ENCODE data around the gene FLNB. TPM values are rescaled to one million over a fixed set of nuclear protein-coding genes. Genes with fewer than 3 reads are reported as not detected.

The FLNB gene
- total RNA-seq, 1 donor from 2014 or later: 40.4 TPM

DNA sequence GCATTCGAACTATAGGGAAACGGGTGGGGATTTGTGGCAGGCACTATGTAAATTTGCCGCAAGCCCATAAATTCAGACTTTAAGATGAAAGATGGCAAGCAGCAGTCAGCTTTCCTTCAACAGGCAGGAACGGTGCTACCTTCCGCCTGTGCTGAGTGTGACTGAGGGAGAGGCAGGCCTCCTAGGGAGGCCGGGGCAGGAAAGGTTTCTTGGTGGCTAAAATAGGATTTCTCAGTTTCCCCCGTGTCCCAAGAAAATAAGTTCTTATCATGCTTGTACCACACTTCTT lies 12.5 kb downstream of the FLNB start:
- Mint-ChIP-seq H3K9me3 (no peaks in the 10 kb centered on the region), H3K27ac (ENCODE audit: unreplicated experiment) (no peak overlapping the region), H3K36me3 (ENCODE audit: low read depth) (no peaks in the 10 kb centered on the region), H3K27me3 (ENCODE audit: low read depth) (no peaks in the 10 kb centered on the region), H3K4me1 (peaks cover 25% of the 10 kb centered on the region), H3K4me3 (no peak overlapping the region)
- TF ChIP-seq, protein P1, sequence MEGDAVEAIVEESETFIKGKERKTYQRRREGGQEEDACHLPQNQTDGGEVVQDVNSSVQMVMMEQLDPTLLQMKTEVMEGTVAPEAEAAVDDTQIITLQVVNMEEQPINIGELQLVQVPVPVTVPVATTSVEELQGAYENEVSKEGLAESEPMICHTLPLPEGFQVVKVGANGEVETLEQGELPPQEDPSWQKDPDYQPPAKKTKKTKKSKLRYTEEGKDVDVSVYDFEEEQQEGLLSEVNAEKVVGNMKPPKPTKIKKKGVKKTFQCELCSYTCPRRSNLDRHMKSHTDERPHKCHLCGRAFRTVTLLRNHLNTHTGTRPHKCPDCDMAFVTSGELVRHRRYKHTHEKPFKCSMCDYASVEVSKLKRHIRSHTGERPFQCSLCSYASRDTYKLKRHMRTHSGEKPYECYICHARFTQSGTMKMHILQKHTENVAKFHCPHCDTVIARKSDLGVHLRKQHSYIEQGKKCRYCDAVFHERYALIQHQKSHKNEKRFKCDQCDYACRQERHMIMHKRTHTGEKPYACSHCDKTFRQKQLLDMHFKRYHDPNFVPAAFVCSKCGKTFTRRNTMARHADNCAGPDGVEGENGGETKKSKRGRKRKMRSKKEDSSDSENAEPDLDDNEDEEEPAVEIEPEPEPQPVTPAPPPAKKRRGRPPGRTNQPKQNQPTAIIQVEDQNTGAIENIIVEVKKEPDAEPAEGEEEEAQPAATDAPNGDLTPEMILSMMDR (conservative IDR thresholded peaks at IDR 0.05): no peak
- no peak for DNase-seq (ENCODE audit: low read depth, low spot score)

DNA sequence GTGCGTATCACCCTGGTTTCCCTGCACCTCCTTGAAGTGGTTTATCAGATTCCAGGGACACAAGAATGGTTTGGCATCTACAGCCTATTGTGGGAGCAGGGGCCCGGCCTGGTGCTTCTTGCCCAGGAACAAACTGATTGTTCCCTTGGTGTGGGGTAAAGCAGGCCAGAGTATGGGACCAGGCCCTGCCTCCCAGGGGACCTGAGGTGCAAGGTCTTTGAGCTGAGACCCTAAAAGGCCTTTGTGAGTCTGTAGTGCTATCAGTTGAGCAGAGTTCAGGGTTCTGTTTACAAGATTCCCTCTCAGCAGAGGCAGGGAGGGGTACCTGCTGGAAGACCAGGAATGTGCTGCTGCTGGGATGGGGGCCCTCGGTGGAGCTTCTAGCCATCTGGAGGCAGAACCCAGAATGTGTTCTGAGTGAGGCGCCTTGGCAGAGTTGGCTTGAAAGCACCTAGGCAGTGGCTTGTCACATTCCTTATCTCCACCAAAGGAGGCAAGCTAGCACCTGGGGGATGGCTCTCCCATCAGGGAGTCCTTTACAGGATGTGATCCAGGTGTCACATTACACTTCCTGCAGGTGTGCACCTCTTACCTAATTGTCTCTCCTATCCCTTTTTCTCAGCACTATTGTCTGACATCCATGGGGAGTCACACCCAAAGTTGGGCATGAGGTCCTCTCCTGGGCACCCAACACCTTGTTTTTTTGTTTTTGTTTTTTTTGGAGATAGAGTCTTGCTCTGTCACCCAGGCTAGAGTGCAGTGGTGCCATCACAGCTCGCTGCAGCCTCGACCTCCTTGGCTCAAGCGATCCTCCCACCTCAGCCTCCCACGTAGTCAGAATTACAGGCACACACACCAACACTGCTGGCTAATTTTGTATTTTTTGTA lies 13.1 kb downstream of the FLNB start:
- H3K27me3 Mint-ChIP-seq (ENCODE audit: low read depth): no peaks in the 10 kb centered on the region
- DNase-seq (ENCODE audit: low read depth, low spot score): no peak
- TF ChIP-seq, protein P1 (conservative IDR thresholded peaks at IDR 0.05): no peak
- H3K4me1 Mint-ChIP-seq: peaks cover 25% of the 10 kb centered on the region
- no peak overlapping the region for H3K27ac Mint-ChIP-seq (ENCODE audit: unreplicated experiment)
- H3K9me3 Mint-ChIP-seq: no peaks in the 10 kb centered on the region
- H3K4me3 Mint-ChIP-seq: no peak overlapping the region
- H3K36me3 Mint-ChIP-seq (ENCODE audit: low read depth): no peaks in the 10 kb centered on the region

DNA sequence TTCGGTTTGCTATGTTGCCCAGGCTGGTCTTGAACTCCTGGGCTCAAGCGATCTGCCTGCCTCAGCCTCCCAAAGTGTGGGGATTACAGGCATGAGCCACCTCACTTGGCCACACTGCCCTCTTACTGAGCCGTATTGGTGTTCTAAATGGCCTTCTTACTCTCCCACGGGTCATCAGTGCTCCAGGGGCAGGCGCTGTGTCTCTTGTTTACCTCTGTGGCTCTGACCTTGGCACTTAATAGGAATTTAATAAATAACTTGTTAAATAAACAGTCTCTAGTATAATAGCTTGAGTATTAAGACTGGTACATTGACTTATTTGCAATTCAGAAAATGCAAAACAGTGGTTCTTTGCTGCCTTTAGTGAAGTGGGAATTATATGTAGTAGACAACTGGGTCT lies 13.7 kb downstream of the FLNB start:
- Mint-ChIP-seq H3K27me3 (ENCODE audit: low read depth) (no peaks in the 10 kb centered on the region), H3K27ac (ENCODE audit: unreplicated experiment) (no peak overlapping the region)
- TF ChIP-seq, protein P1 (conservative IDR thresholded peaks at IDR 0.05): no peak

DNA sequence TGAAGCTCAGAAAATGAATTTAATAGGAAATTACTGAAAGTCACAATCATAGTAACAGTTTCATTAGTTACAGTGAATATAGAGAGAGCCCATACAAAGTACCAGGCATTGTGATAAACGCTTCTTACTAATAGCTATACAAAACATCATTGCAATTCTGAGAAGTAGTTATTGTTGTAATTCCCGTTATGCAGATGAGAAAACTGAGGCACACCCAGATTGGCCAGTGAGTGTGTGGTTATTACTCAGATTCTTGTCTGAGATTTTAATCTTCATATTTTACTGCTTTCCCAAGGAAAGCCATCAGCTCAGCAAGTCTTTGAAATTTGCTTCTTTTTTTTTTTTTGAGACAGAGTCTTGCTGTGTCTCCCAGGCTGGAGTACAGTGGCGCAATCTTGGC lies 14.3 kb downstream of the FLNB start:
- no peak overlapping the region for H3K27ac Mint-ChIP-seq (ENCODE audit: unreplicated experiment)
- H3K4me1 Mint-ChIP-seq: peaks cover 21% of the 10 kb centered on the region
- TF ChIP-seq, protein P1 (conservative IDR thresholded peaks at IDR 0.05): no peak
- no peak for DNase-seq (ENCODE audit: low read depth, low spot score)
- H3K9me3 Mint-ChIP-seq: no peaks in the 10 kb centered on the region
- H3K27me3 Mint-ChIP-seq (ENCODE audit: low read depth): no peaks in the 10 kb centered on the region
- H3K36me3 Mint-ChIP-seq (ENCODE audit: low read depth): no peaks in the 10 kb centered on the region
- no peak overlapping the region for H3K4me3 Mint-ChIP-seq

More for the DNA sequence above, 13.7 kb downstream of the FLNB start:
- no peak for DNase-seq (ENCODE audit: low read depth, low spot score)
- Mint-ChIP-seq H3K9me3 (no peaks in the 10 kb centered on the region), H3K4me3 (no peak overlapping the region), H3K36me3 (ENCODE audit: low read depth) (no peaks in the 10 kb centered on the region), H3K4me1 (peaks cover 21% of the 10 kb centered on the region)

DNA sequence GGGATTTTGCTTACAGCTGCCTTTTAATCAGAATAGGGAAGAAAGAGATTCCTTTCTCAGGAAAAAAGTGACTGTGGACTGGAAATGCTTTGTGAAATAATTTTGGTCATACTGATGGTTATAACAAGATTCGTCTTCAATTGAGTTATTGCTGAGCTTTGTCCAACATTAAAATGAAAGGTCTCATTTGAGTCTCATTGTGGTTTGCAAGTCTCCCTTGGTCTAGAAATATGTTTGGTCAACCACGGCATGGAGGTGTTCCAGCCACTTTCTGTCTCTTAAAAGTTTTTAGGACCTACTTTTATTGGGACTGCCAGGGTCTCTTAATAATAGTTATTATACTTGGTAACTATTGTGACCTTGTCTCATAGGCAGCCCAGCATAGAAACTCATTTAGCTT lies 15.3 kb downstream of the FLNB start:
- TF ChIP-seq, protein P1 (conservative IDR thresholded peaks at IDR 0.05): no peak
- H3K4me1 Mint-ChIP-seq: peaks cover 29% of the 10 kb centered on the region
- H3K36me3 Mint-ChIP-seq (ENCODE audit: low read depth): no peaks in the 10 kb centered on the region
- no peaks in the 10 kb centered on the region for H3K9me3 Mint-ChIP-seq
- H3K27me3 Mint-ChIP-seq (ENCODE audit: low read depth): no peaks in the 10 kb centered on the region
- H3K27ac Mint-ChIP-seq (ENCODE audit: unreplicated experiment): no peak overlapping the region
- DNase-seq (ENCODE audit: low read depth, low spot score): no peak
- no peak overlapping the region for H3K4me3 Mint-ChIP-seq

All from neural crest cell (in vitro differentiated cells).